ENCODE results near the gene OR6T1.

The OR6T1 gene

GRCh38 chr11:123943738-123944137, at the start of gene OR6T1:
Gene OR6T1, minus strand, starts transcription at chr11:123943838. Its CDS starts 0 bp downstream, at chr11:123943838.
- no peak for DNase-seq (ENCODE audit: low read depth)

- no peak for DNase-seq (ENCODE audit: low read depth)
These were observed 35.7 kb upstream of the OR6T1 start for GRCh38 chr11:123979311-123979710.

- DNase-seq (ENCODE audit: low read depth): no peak
These were observed 34.2 kb upstream of the OR6T1 start, which contains the start of gene OR10S1 for GRCh38 chr11:123977731-123978347. Gene OR10S1, minus strand, starts transcription at chr11:123977781. Its CDS starts 117 bp downstream, at chr11:123977664.

- no peak for DNase-seq (ENCODE audit: low read depth)
These were observed 33.3 kb upstream of the OR6T1 start for GRCh38 chr11:123976770-123977560.

GRCh38 chr11:123973816-123974215, 30.2 kb upstream of the OR6T1 start:
- no peak for DNase-seq (ENCODE audit: low read depth)

- no peak for DNase-seq (ENCODE audit: low read depth)
These were observed 13.1 kb upstream of the OR6T1 start for GRCh38 chr11:123956752-123957151.

- no peak for DNase-seq (ENCODE audit: low read depth)
These were observed 1.5 kb upstream of the OR6T1 start for GRCh38 chr11:123945132-123945531.

GRCh38 chr11:123942413-123942812, 1.2 kb downstream of the OR6T1 start:
- no peak for DNase-seq (ENCODE audit: low read depth)

- no peak for DNase-seq (ENCODE audit: low read depth)
These were observed 4.3 kb downstream of the OR6T1 start, which contains the start of gene OR4D5 for GRCh38 chr11:123939317-123939716. Gene OR4D5, plus strand, starts transcription at chr11:123939617. Its CDS starts 0 bp downstream, at chr11:123939617.

GRCh38 chr11:123924027-123924426, 19.6 kb downstream of the OR6T1 start:
- no peak for DNase-seq (ENCODE audit: low read depth)

GRCh38 chr11:123920943-123921342, 22.7 kb downstream of the OR6T1 start:
- no peak for DNase-seq (ENCODE audit: low read depth)

- no peak for DNase-seq (ENCODE audit: low read depth)
These were observed 37.8 kb downstream of the OR6T1 start for GRCh38 chr11:123905826-123906225.

- no peak for DNase-seq (ENCODE audit: low read depth)
These were observed 38.7 kb downstream of the OR6T1 start for GRCh38 chr11:123904932-123905331.

GRCh38 chr11:123903932-123904331, 39.7 kb downstream of the OR6T1 start:
- no peak for DNase-seq (ENCODE audit: low read depth)

GRCh38 chr11:123901867-123902266, 41.8 kb downstream of the OR6T1 start, which contains the start of gene OR8D4:
Gene OR8D4, plus strand, starts transcription at chr11:123902167. Its CDS starts 4,265 bp downstream, at chr11:123906432.
- DNase-seq (ENCODE audit: low read depth): no peak

- DNase-seq (ENCODE audit: low read depth): no peak
These were observed 43.8 kb downstream of the OR6T1 start for GRCh38 chr11:123899792-123900191.

Measured in stimulated activated CD8-positive, alpha-beta memory T cell treated with anti-CD3 and anti-CD28 coated beads, Interleukin-15, amount 100 ng/mL, for 24 hours (primary cell).